GM10248 (cell line): ENCODE results near the gene PFN3.

Experiments
- CTCF ChIA-PET: fragments of 300-600 bp; sonication (Branson Sonifier 250); formaldehyde crosslinking; extraction: SDS; loops from one replicate; lab custom pipeline; 2021; ENCODE audit warnings: antibody characterized with exemption; lab: Yijun Ruan, JAX
- POLR2A ChIA-PET: fragments of 350-650 bp; sonication (Branson Sonifier 250); formaldehyde crosslinking; extraction: SDS; loops from one replicate; lab custom pipeline; 2020; ENCODE audit warnings: antibody characterized with exemption; lab: Yijun Ruan, JAX
- DNase-seq: peaks from one replicate; pipeline ENCODE4 v3.0.0; 2012; ENCODE audit errors: extremely low spot score
- CTCF ChIP-seq: IDR thresholded peaks from 2 replicates; pipeline ENCODE4 v1.5.1; 2012; ENCODE audit warnings: mild to moderate bottlenecking, low read depth; ENCODE audit errors: extremely low read depth, missing control alignments, control extremely low read depth

Gene PFN3

GRCh38 chr5:177396807-177397206 lies 3.7 kb downstream of the PFN3 start:
- no peak for TF ChIP-seq CTCF
- CTCF ChIA-PET, result interaction anchor here (21.8 kb wide), 1 partner anchor 49 kb away, joined by 549 read pairs; the partner anchor contains the start of gene PRR7
- no peak for DNase-seq
- POLR2A ChIA-PET, result no interaction called here

- TF ChIP-seq CTCF, result no peak
- ChIA-PET CTCF (interaction anchor here (8.8 to 12.8 kb wide), 2 partner anchors 9 to 54 kb away, joined by 285 to 321 read pairs; partner anchors contain the start of genes F12, PFN3 and PRR7), POLR2A (no interaction called here)
- no peak for DNase-seq
Measured at GRCh38 chr5:177396078-177396477, 4.4 kb downstream of the PFN3 start.

GRCh38 chr5:177393990-177394389 lies 6.5 kb downstream of the PFN3 start:
- no peak for DNase-seq
- CTCF ChIA-PET, result interaction anchor here (1.4 to 30.0 kb wide), 5 partner anchors 9 to 107 kb away, joined by 4 to 734 read pairs (median 285); partner anchors contain the start of genes F12, LMAN2, PFN3 and PRR7
- TF ChIP-seq CTCF, result no peak
- POLR2A ChIA-PET, result interaction anchor here (0.6 kb wide), 1 partner anchor 49 kb away, joined by 3 read pairs; no protein-coding TSS in a partner anchor

GRCh38 chr5:177393206-177393765 lies 7.2 kb downstream of the PFN3 start:
- POLR2A ChIA-PET, result no interaction called here
- TF ChIP-seq CTCF, result no peak

GRCh38 chr5:177392765-177393164 lies 7.7 kb downstream of the PFN3 start:
- CTCF ChIA-PET, result interaction anchor here (1.0 to 30.0 kb wide), 7 partner anchors 12 to 109 kb away, joined by 3 to 734 read pairs (median 6); partner anchors contain the start of genes F12, LMAN2, PFN3 and PRR7
- no peak for TF ChIP-seq CTCF
- DNase-seq, result no peak
- POLR2A ChIA-PET, result no interaction called here

More at GRCh38 chr5:177393206-177393765, 7.2 kb downstream of the PFN3 start:
- CTCF ChIA-PET, result interaction anchor here (1.0 to 30.0 kb wide), 7 partner anchors 12 to 108 kb away, joined by 3 to 734 read pairs (median 6); partner anchors contain the start of genes F12, LMAN2, PFN3 and PRR7
- no peak for DNase-seq

GRCh38 chr5:177390363-177391300 lies 9.8 kb downstream of the PFN3 start:
- peak; percentile 91 for DNase-seq
- TF ChIP-seq CTCF, result peak; percentile 90
- POLR2A ChIA-PET, result interaction anchor here (1.0 to 2.0 kb wide), 3 partner anchors 11 to 36 kb away, joined by 4 to 7 read pairs (median 6); partner anchors contain the start of gene GRK6
- CTCF ChIA-PET, result interaction anchor here (0.6 to 30.0 kb wide), 31 partner anchors 14 to 278 kb away, joined by 3 to 734 read pairs (median 7); partner anchors contain the start of genes F12, LMAN2, PDLIM7 and PFN3
